Prostate gland (tissue), 2 donors: ENCODE measurements around the gene SHISA5. TPM values are rescaled to one million over a fixed set of nuclear protein-coding genes. Genes with fewer than 3 reads are reported as not detected.
"Not testable (repeated sequence)": the region's sequence is repeated elsewhere in the genome, so short reads cannot be mapped to it uniquely, and the experiment has no call there.

Source experiments
- DNase-seq: peaks from one replicate; pipeline ENCODE4 v3.0.0-alpha.2; 2019; ENCODE audit warnings: low spot score
- H3K27ac ChIP-seq, 2 donors: fragments of 200-600 bp; sonication (generic); 2 replicates each; pipeline ENCODE4 v1.5.1; 2017 to 2019
- H3K27me3 ChIP-seq: fragments of 200-600 bp; sonication (generic); replicated peaks from 2 replicates; pipeline ENCODE4 v1.5.1; 2019; ENCODE audit not compliant: insufficient read depth
- H3K36me3 ChIP-seq, 2 donors: fragments of 200-600 bp; sonication (generic); 1 replicate in 1 of 2; 2 replicates in 1 of 2; pipeline versions ENCODE4 v1.5.1 to v1.8.1; 2017 to 2019
- H3K4me1 ChIP-seq: fragments of 200-600 bp; sonication (generic); replicated peaks from 2 replicates; pipeline ENCODE4 v1.5.1; 2019
- H3K4me3 ChIP-seq, 2 donors: fragments of 200-600 bp; sonication (generic); 2 replicates each; pipeline ENCODE4 v1.5.1; 2017 to 2019
- H3K9me3 ChIP-seq: fragments of 200-600 bp; sonication (generic); 2 replicates; pipeline ENCODE4 v1.5.1; 2017
- POLR2A ChIP-seq: fragments of 450-650 bp; IDR thresholded peaks from one replicate; pipeline ENCODE4 v1.6.1; 2016; ENCODE audit warnings: antibody characterized with exemption, mild to moderate bottlenecking
- POLR2AphosphoS5 ChIP-seq: sonication (generic); formaldehyde crosslinking; IDR thresholded peaks from one replicate; pipeline ENCODE4 v1.6.1; 2017; ENCODE audit warnings: antibody characterized with exemption
- WGBS: methylation state at CpG from one replicate; pipeline ENCODE4 v1.1.5; 2018; 5-methylcytosine and 5-hydroxymethylcytosine counted together
- intact Hi-C: fragments of 100-400 bp; cut with DNase I; formaldehyde crosslinking; loops from one replicate; pipeline ENCODE4 v1.14.2; 2022
- total RNA-seq, 2 donors: library from RNA; depleted of rRNA; stranded (reverse); fragments of >200 nt; gene quantifications; one replicate each; pipeline ENCODE4 v1.1.0, GENCODE V29; 2016
- TF ChIP-seq, protein P1 (sequence below), 4 experiments: fragments of 200-600 bp in 2 of 4; fragments of 450-650 bp in 2 of 4; sonication (generic) in 2 of 4; IDR thresholded peaks; 1 replicate in 3 of 4; 2 replicates in 1 of 4; pipeline ENCODE4 v1.5.1; 2016 to 2019; ENCODE audit warnings: antibody characterized with exemption in 4 of 4, mild to moderate bottlenecking in 2 of 4, moderate library complexity in 2 of 4

The SHISA5 gene
- total RNA-seq, 2 donors from 2014 or later, result 152 to 231 TPM

GRCh38 chr3:48532271-48532976 lies 28.4 kb upstream of the SHISA5 start:
- Histone ChIP-seq H3K4me1 (no peaks in the 10 kb centered on the region), H3K36me3 (no peaks in the 10 kb centered on the region), H3K9me3 (no peaks in the 10 kb centered on the region), H3K27me3 (no peaks in the 10 kb centered on the region), H3K27ac (no peak overlapping the region), H3K4me3 (no peak overlapping the region)
- WGBS, result 90% methylated on average over 6 of the region's 6 CpGs
- DNase-seq, result no peak
- TF ChIP-seq POLR2A (no peak), POLR2AphosphoS5 (no peak)
- TF ChIP-seq, protein P1, sequence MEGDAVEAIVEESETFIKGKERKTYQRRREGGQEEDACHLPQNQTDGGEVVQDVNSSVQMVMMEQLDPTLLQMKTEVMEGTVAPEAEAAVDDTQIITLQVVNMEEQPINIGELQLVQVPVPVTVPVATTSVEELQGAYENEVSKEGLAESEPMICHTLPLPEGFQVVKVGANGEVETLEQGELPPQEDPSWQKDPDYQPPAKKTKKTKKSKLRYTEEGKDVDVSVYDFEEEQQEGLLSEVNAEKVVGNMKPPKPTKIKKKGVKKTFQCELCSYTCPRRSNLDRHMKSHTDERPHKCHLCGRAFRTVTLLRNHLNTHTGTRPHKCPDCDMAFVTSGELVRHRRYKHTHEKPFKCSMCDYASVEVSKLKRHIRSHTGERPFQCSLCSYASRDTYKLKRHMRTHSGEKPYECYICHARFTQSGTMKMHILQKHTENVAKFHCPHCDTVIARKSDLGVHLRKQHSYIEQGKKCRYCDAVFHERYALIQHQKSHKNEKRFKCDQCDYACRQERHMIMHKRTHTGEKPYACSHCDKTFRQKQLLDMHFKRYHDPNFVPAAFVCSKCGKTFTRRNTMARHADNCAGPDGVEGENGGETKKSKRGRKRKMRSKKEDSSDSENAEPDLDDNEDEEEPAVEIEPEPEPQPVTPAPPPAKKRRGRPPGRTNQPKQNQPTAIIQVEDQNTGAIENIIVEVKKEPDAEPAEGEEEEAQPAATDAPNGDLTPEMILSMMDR (IDR thresholded peaks at IDR 0.05), result no peak
- intact Hi-C loops, result no loop called here

- H3K4me1 ChIP-seq, DNase-seq, H3K4me3 ChIP-seq, H3K36me3 ChIP-seq, H3K9me3 ChIP-seq, H3K27me3 ChIP-seq, intact Hi-C loops, H3K27ac ChIP-seq: not testable (repeated sequence)
- WGBS, result 92% methylated on average over 4 of the region's 4 CpGs
These were observed 26.7 kb upstream of the SHISA5 start for GRCh38 chr3:48530701-48531100.

DNA sequence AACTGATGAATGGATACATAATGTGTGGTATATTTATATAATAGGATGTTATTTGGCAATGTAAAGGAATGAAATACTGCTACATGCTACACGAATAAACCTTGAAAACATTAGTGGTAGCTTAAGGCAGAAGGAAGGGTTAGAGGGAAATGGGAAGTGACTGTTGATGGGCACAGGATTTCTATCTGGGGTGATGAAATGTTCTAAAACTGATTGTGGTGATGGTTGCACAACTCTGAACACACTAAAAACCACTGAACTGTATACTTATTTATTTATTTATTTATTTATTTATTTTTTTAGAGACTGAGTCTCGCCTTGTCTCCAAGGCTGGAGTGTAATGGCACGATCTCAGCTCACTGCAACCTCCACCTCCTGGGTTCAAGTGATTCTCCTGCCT lies 24.8 kb upstream of the SHISA5 start:
- Histone ChIP-seq H3K36me3 (no peaks in the 10 kb centered on the region), H3K4me3 (no peak overlapping the region), H3K27ac (no peak overlapping the region), H3K4me1 (no peaks in the 10 kb centered on the region), H3K9me3 (no peaks in the 10 kb centered on the region), H3K27me3 (no peaks in the 10 kb centered on the region)
- no peak for DNase-seq
- intact Hi-C loops, result no loop called here
- TF ChIP-seq POLR2AphosphoS5 (no peak), POLR2A (no peak)
- TF ChIP-seq, protein P1 (IDR thresholded peaks at IDR 0.05), result no peak
- 86% methylated on average over 3 of the region's 3 CpGs for WGBS

GRCh38 chr3:48528048-48528447 lies 24.1 kb upstream of the SHISA5 start:
- Histone ChIP-seq H3K36me3 (no peaks in the 10 kb centered on the region), H3K4me3 (no peak overlapping the region), H3K27me3 (no peaks in the 10 kb centered on the region), H3K4me1 (no peaks in the 10 kb centered on the region), H3K9me3 (no peaks in the 10 kb centered on the region), H3K27ac (no peak overlapping the region)
- intact Hi-C loops, result no loop called here
- WGBS, result 96% methylated on average over 9 of the region's 9 CpGs
- DNase-seq, result no peak
- TF ChIP-seq POLR2AphosphoS5, result no peak
- no peak for TF ChIP-seq POLR2A
- TF ChIP-seq, protein P1 (IDR thresholded peaks at IDR 0.05), result no peak

- TF ChIP-seq, protein P1 (IDR thresholded peaks at IDR 0.05), result no peak
- no peak for TF ChIP-seq POLR2AphosphoS5
- no peak for TF ChIP-seq POLR2A
- Histone ChIP-seq H3K4me3 (no peak overlapping the region), H3K27me3 (no peaks in the 10 kb centered on the region), H3K9me3 (no peaks in the 10 kb centered on the region), H3K4me1 (no peaks in the 10 kb centered on the region), H3K27ac (no peak overlapping the region), H3K36me3 (no peaks in the 10 kb centered on the region)
- 90% methylated on average over 9 of the region's 9 CpGs for WGBS
- no peak for DNase-seq
- intact Hi-C loops, result no loop called here
These were observed 21.0 kb upstream of the SHISA5 start for GRCh38 chr3:48524970-48525369.
